Suprapubic skin (tissue), 4 donors: ENCODE results near the gene CAV3. TPM values are rescaled to one million over a fixed set of nuclear protein-coding genes. Genes with fewer than 3 reads are reported as not detected.

Experiments
- DNase-seq, 2 donors: peaks; one replicate each; pipeline ENCODE4 v3.0.0-alpha.2; 2019; ENCODE audit warnings: low spot score in 2 of 2
- H3K27ac ChIP-seq: fragments of 200-600 bp; sonication (generic); one replicate; pipeline ENCODE4 v1.5.1; 2019
- H3K27me3 ChIP-seq: fragments of 200-600 bp; sonication (generic); one replicate; pipeline ENCODE4 v1.5.1; 2019
- H3K36me3 ChIP-seq: fragments of 200-600 bp; sonication (generic); one replicate; pipeline ENCODE4 v1.5.1; 2019
- H3K4me1 ChIP-seq: fragments of 200-600 bp; sonication (generic); one replicate; pipeline ENCODE4 v1.5.1; 2019
- H3K4me3 ChIP-seq: fragments of 200-600 bp; sonication (generic); one replicate; pipeline ENCODE4 v1.5.1; 2019; ENCODE audit warnings: mild to moderate bottlenecking
- H3K9me3 ChIP-seq: fragments of 200-600 bp; sonication (generic); one replicate; pipeline ENCODE4 v1.5.1; 2019
- CTCF ChIP-seq, 2 donors: fragments of 200-600 bp in 1 of 2; fragments of 450-650 bp in 1 of 2; sonication (generic) in 1 of 2; IDR thresholded peaks; one replicate each; pipeline ENCODE4 v1.5.1; 2016 to 2019; ENCODE audit warnings: antibody characterized with exemption in 2 of 2, mild to moderate bottlenecking in 1 of 2, moderate library complexity in 1 of 2
- EP300 ChIP-seq: sonication (generic); formaldehyde crosslinking; IDR thresholded peaks from one replicate; pipeline ENCODE4 v1.6.1; 2017; ENCODE audit warnings: antibody characterized with exemption
- POLR2A ChIP-seq, 2 donors: fragments of 450-650 bp; IDR thresholded peaks; one replicate each; pipeline ENCODE4 v1.6.1; 2017; ENCODE audit warnings: antibody characterized with exemption in 2 of 2, mild to moderate bottlenecking in 2 of 2, moderate library complexity in 2 of 2
- POLR2AphosphoS5 ChIP-seq, 3 donors: sonication (generic); formaldehyde crosslinking; IDR thresholded peaks; one replicate each; pipeline ENCODE4 v1.6.1; 2017; ENCODE audit warnings: antibody characterized with exemption in 3 of 3
- WGBS: methylation state at CpG from one replicate; pipeline ENCODE4 v1.1.5; 2018; 5-methylcytosine and 5-hydroxymethylcytosine counted together
- total RNA-seq, 4 donors: library from RNA; depleted of rRNA; stranded (reverse); fragments of >200 nt; gene quantifications; one replicate each; pipeline ENCODE4 v1.1.0, GENCODE V29; 2016

The CAV3 gene
- total RNA-seq, 4 donors from 2014 or later = not detected

- H3K4me3 ChIP-seq = no peak overlapping the region
- no peaks in the 10 kb centered on the region for H3K36me3 ChIP-seq
- H3K9me3 ChIP-seq = no peaks in the 10 kb centered on the region
- no peak for TF ChIP-seq POLR2A (IDR thresholded peaks at IDR 0.05)
- TF ChIP-seq POLR2AphosphoS5 (IDR thresholded peaks at IDR 0.05) = no peak
- no peak for TF ChIP-seq CTCF (IDR thresholded peaks at IDR 0.05)
- no peak for TF ChIP-seq EP300
- H3K27ac ChIP-seq = no peak overlapping the region
- WGBS = 94% methylated on average over 3 of the region's 3 CpGs
- no peaks in the 10 kb centered on the region for H3K27me3 ChIP-seq
- peak in 1 of 2 donors; percentile 18 for DNase-seq
- H3K4me1 ChIP-seq = no peaks in the 10 kb centered on the region
Measured at GRCh38 chr3:8729479-8729878, 4.1 kb upstream of the CAV3 start.

- 80% methylated on average over 3 of the region's 3 CpGs for WGBS
- H3K4me1 ChIP-seq = no peaks in the 10 kb centered on the region
- TF ChIP-seq EP300 (no peak), POLR2AphosphoS5 (IDR thresholded peaks at IDR 0.05) (no peak)
- H3K27me3 ChIP-seq = no peaks in the 10 kb centered on the region
- H3K36me3 ChIP-seq = no peaks in the 10 kb centered on the region
- H3K4me3 ChIP-seq = no peak overlapping the region
- H3K9me3 ChIP-seq = no peaks in the 10 kb centered on the region
- H3K27ac ChIP-seq = no peak overlapping the region
- DNase-seq = peak in 1 of 2 donors; percentile 3
Measured at GRCh38 chr3:8730656-8731055, 2.9 kb upstream of the CAV3 start.

- DNase-seq = no peak
- TF ChIP-seq POLR2AphosphoS5 (IDR thresholded peaks at IDR 0.05) (no peak), POLR2A (IDR thresholded peaks at IDR 0.05) (no peak), EP300 (no peak), CTCF (IDR thresholded peaks at IDR 0.05) (no peak)
- Histone ChIP-seq H3K9me3 (no peaks in the 10 kb centered on the region), H3K27ac (no peak overlapping the region), H3K4me1 (no peaks in the 10 kb centered on the region), H3K36me3 (no peaks in the 10 kb centered on the region), H3K4me3 (no peak overlapping the region), H3K27me3 (no peaks in the 10 kb centered on the region)
- WGBS = 80% methylated on average over 4 of the region's 4 CpGs
Measured at GRCh38 chr3:8732413-8732812, 1.2 kb upstream of the CAV3 start.

- 88% methylated on average over 8 of the region's 19 CpGs for WGBS
- H3K4me3 ChIP-seq = no peak overlapping the region
Measured at GRCh38 chr3:8734137-8734878, 706 bp downstream of the CAV3 start.

GRCh38 chr3:8734908-8735307 is 1.3 kb downstream of the CAV3 start:
- Histone ChIP-seq H3K4me1 (no peaks in the 10 kb centered on the region), H3K27ac (no peak overlapping the region), H3K27me3 (no peaks in the 10 kb centered on the region), H3K36me3 (no peaks in the 10 kb centered on the region), H3K4me3 (no peak overlapping the region), H3K9me3 (no peaks in the 10 kb centered on the region)
- WGBS = 90% methylated on average over 1 of the region's 1 CpG
- TF ChIP-seq POLR2A (IDR thresholded peaks at IDR 0.05) (no peak), CTCF (IDR thresholded peaks at IDR 0.05) (no peak), EP300 (no peak), POLR2AphosphoS5 (IDR thresholded peaks at IDR 0.05) (no peak)
- no peak for DNase-seq

More at GRCh38 chr3:8734137-8734878, 706 bp downstream of the CAV3 start:
- no peaks in the 10 kb centered on the region for H3K4me1 ChIP-seq
- peak in 1 of 2 donors; percentile 63 for DNase-seq
- no peak overlapping the region for H3K27ac ChIP-seq
- H3K9me3 ChIP-seq = no peaks in the 10 kb centered on the region
- TF ChIP-seq POLR2AphosphoS5 (IDR thresholded peaks at IDR 0.05) = no peak
- no peak for TF ChIP-seq POLR2A (IDR thresholded peaks at IDR 0.05)
- no peak for TF ChIP-seq CTCF (IDR thresholded peaks at IDR 0.05)
- TF ChIP-seq EP300 = no peak
- H3K27me3 ChIP-seq = no peaks in the 10 kb centered on the region
- no peaks in the 10 kb centered on the region for H3K36me3 ChIP-seq
